ENCODE measurements around the gene TMEM132C.

- TF ChIP-seq CTCF (IDR thresholded peaks at IDR 0.05; ENCODE audit: insufficient read depth, low read length) (no peak), POLR2AphosphoS5 (IDR thresholded peaks at IDR 0.05; ENCODE audit: low read depth) (no peak), REST (IDR thresholded peaks at IDR 0.05; ENCODE audit: insufficient replicate concordance, low read depth) (no peak), SPI1 (IDR thresholded peaks at IDR 0.05; ENCODE audit: borderline replicate concordance, low read depth) (no peak)
Observed at GRCh38 chr12:128423205-128423604, 156.2 kb downstream of the TMEM132C start.

Measured in HL-60 (cell line).